Measurements from ENCODE around the gene PLCXD1. TPM values are rescaled to one million over a fixed set of nuclear protein-coding genes. Genes with fewer than 3 reads are reported as not detected.

Gene PLCXD1
- total and polyA plus RNA-seq, 9 of the 15 experiments (the other 6 are each of a cell fraction or from before 2014, with no cell fraction given) = 6.0 to 60.2 (median 39.5) TPM

DNA sequence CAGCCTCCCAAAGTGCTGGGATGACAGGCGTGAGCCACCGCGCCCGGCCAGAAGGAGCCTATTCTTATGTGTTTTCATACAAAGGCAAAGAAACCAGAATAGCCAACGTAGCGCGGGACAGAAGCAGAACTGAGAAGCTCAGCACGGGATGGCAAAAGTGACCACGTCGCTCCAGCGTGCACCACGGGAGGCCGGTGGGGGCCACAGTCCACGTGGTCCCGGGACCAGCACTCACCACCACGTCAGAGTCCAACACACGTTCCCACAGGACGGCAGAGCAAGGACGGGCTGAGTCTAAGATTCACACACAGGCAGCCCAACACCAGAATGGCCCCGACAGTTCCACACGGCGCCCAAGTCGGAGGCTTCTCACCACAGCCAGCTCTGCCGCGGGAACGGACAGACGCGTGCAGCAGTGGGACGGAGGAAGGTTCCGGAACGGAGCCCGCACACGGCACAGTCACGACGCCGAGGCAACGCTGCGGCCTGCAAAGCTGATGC is 56.2 kb downstream of the PLCXD1 start:
- no peak for DNase-seq (ENCODE audit: extremely low read depth in 1 of 4, low spot score in 3 of 4)
- POLR2A ChIA-PET = no interaction called here
- Histone ChIP-seq H3K4me3 (no peak overlapping the region), H2AFZ (ENCODE audit: low read depth, low read length) (no peak overlapping the region), H3K4me1 (replicated peaks in 1 of 2; ENCODE audit: control insufficient read depth in 2 of 2, insufficient read depth in 2 of 2, low read length in 2 of 2) (peaks cover 0 to 3% of the 10 kb centered on the region in 2 experiments; a peak in 2 of 5 replicates), H3K9me1 (ENCODE audit: control insufficient read depth, insufficient read depth, low read length) (no peaks in the 10 kb centered on the region), H4K20me1 (replicated peaks; ENCODE audit: control insufficient read depth, insufficient read depth, low read length) (no peaks in the 10 kb centered on the region), H3K9me3 (replicated peaks; ENCODE audit: control insufficient read depth, insufficient read depth, low read depth, low read length) (no peaks in the 10 kb centered on the region), H3K27me3 (ENCODE audit: control insufficient read depth in 2 of 2, insufficient read depth in 2 of 2, low read length in 2 of 2) (no peaks in the 10 kb centered on the region), H3K4me2 (ENCODE audit: insufficient read depth, low read length) (no peak overlapping the region), H3K36me3 (ENCODE audit: control insufficient read depth, insufficient read depth, low read length) (no peaks in the 10 kb centered on the region), H3K9ac (ENCODE audit: insufficient read depth in 1 of 2, low read depth in 2 of 2, low read length in 2 of 2) (no peak overlapping the region), H3K27ac (ENCODE audit: extremely low read depth, low read depth, low read length) (no peak overlapping the region), H3K79me2 (ENCODE audit: control insufficient read depth, insufficient read depth, low read length) (no peaks in the 10 kb centered on the region)
- intact Hi-C loops (cut with micrococcal nuclease) = no loop called here
- no peak for TF ChIP-seq ZNF57 (CRISPR knock-in tag; IDR thresholded peaks at IDR 0.05)
- TF ChIP-seq, protein P1, sequence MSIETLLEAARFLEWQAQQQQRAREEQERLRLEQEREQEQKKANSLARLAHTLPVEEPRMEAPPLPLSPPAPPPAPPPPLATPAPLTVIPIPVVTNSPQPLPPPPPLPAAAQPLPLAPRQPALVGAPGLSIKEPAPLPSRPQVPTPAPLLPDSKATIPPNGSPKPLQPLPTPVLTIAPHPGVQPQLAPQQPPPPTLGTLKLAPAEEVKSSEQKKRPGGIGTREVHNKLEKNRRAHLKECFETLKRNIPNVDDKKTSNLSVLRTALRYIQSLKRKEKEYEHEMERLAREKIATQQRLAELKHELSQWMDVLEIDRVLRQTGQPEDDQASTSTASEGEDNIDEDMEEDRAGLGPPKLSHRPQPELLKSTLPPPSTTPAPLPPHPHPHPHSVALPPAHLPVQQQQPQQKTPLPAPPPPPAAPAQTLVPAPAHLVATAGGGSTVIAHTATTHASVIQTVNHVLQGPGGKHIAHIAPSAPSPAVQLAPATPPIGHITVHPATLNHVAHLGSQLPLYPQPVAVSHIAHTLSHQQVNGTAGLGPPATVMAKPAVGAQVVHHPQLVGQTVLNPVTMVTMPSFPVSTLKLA (conservative IDR thresholded peaks at IDR 0.05) = no peak
- TF ChIP-seq, protein P2, sequence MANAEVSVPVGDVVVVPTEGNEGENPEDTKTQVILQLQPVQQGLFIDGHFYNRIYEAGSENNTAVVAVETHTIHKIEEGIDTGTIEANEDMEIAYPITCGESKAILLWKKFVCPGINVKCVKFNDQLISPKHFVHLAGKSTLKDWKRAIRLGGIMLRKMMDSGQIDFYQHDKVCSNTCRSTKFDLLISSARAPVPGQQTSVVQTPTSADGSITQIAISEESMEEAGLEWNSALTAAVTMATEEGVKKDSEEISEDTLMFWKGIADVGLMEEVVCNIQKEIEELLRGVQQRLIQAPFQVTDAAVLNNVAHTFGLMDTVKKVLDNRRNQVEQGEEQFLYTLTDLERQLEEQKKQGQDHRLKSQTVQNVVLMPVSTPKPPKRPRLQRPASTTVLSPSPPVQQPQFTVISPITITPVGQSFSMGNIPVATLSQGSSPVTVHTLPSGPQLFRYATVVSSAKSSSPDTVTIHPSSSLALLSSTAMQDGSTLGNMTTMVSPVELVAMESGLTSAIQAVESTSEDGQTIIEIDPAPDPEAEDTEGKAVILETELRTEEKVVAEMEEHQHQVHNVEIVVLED (CRISPR knock-in tag; IDR thresholded peaks at IDR 0.05) = no peak
- WGBS (ENCODE audit: insufficient coverage, low coverage, missing lambda C conversion rate) = 92% methylated on average over 20 of the region's 38 CpGs
- CTCF ChIA-PET (ENCODE audit: low intra/inter-chr PET ratio) = no interaction called here
- in situ Hi-C loops (cut with MboI) = no loop called here
- no peak for ATAC-seq
- BruUV-seq (replicated peaks) = no TSS peak
- FAIRE-seq = no peak
